Sigmoid colon (tissue), 7 donors: ENCODE data around the gene KRTAP3-2. TPM values are rescaled to one million over a fixed set of nuclear protein-coding genes. Genes with fewer than 3 reads are reported as not detected.

Experiments used
- DNase-seq: peaks from one replicate; pipeline ENCODE4 v3.0.0-alpha.2; 2019
- H3K27ac ChIP-seq, 4 donors: fragments of 200-600 bp; sonication (generic); one replicate each; pipeline ENCODE4 v1.5.1; 2016 to 2019; ENCODE audit warnings: mild to moderate bottlenecking in 1 of 4
- H3K27me3 ChIP-seq, 3 donors: fragments of 200-600 bp; sonication (generic); one replicate each; pipeline ENCODE4 v1.5.1; 2019; ENCODE audit warnings: mild to moderate bottlenecking in 1 of 3
- H3K36me3 ChIP-seq, 4 donors: fragments of 200-600 bp; sonication (generic); one replicate each; pipeline ENCODE4 v1.5.1; 2016 to 2019
- H3K4me1 ChIP-seq, 4 donors: fragments of 200-600 bp; sonication (generic); one replicate each; pipeline ENCODE4 v1.5.1; 2017 to 2019
- H3K4me3 ChIP-seq, 4 donors: fragments of 200-600 bp; sonication (generic); one replicate each; pipeline ENCODE4 v1.5.1; 2017 to 2019; ENCODE audit warnings: mild to moderate bottlenecking in 2 of 4, moderate library complexity in 1 of 4
- H3K9me3 ChIP-seq, 4 donors: fragments of 200-600 bp in 3 of 4; sonication (generic) in 3 of 4; one replicate each; pipeline versions ENCODE4 v1.5.1 to v1.6.1; 2013 to 2019
- CTCF ChIP-seq, 4 experiments: fragments of 450-650 bp in 3 of 4; fragments of 200-600 bp in 1 of 4; IDR thresholded peaks; one replicate each; pipeline ENCODE4 v1.5.1; 2016 to 2019; ENCODE audit warnings: antibody characterized with exemption in 4 of 4, mild to moderate bottlenecking in 3 of 4, moderate library complexity in 2 of 4
- EP300 ChIP-seq, 4 donors: sonication (generic); formaldehyde crosslinking; IDR thresholded peaks; one replicate each; pipeline ENCODE4 v1.6.1; 2017; ENCODE audit warnings: antibody characterized with exemption in 4 of 4
- POLR2A ChIP-seq, 2 donors: fragments of 450-650 bp; IDR thresholded peaks; one replicate each; pipeline ENCODE4 v1.6.1; 2016; ENCODE audit warnings: antibody characterized with exemption in 2 of 2, mild to moderate bottlenecking in 2 of 2, moderate library complexity in 2 of 2
- POLR2AphosphoS5 ChIP-seq, 4 donors: sonication (generic); formaldehyde crosslinking; IDR thresholded peaks; one replicate each; pipeline ENCODE4 v1.6.1; 2017; ENCODE audit warnings: antibody characterized with exemption in 4 of 4
- WGBS, 2 donors: extraction: QIAGEN DNeasy Blood & Tissue Kit; methylation state at CpG; one replicate each; pipeline ENCODE4 v1.1.7; 2013; 5-methylcytosine and 5-hydroxymethylcytosine counted together
- intact Hi-C: fragments of 100-400 bp; cut with DNase I; formaldehyde crosslinking; loops from one replicate; pipeline ENCODE4 v1.15.1; 2023
- polyA plus RNA-seq, 3 donors: library from polyadenylated mRNA; stranded (reverse); fragments of 200-250 nt; gene quantifications; one replicate each; pipeline ENCODE4 v1.2.3, GENCODE V29; 2013
- total RNA-seq, 4 donors: library from RNA; depleted of rRNA; stranded (reverse); fragments of >200 nt; gene quantifications; one replicate each; pipeline ENCODE4 v1.1.0, GENCODE V29; 2016
- donor health status: healthy with polysubstance abuse.
- donor health status: Bipolar disorder and iron deficiency.
- donor health status: healthy.

KRTAP3-2 gene
- total and polyA plus RNA-seq, 7 donors, result not detected

DNA sequence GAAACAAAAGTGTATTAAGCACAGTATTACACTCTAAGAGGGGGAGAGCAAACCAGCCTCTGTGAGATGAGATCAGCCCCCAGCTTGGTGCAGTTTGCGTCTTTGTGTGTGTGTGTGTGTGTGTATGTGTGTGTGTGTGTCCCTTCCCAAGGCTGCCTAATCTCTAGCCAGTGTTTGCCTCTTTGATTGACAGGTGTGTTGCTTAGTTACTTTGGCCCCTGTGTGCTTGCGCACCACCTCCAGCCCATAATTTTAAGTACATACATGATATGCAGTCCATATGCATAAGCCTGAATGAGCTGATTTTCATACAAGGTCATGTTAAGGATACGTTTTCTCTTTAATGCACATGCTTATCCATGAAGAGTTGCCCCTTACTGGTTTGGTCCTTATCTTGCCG lies 2.1 kb upstream of the KRTAP3-2 start:
- no peaks in the 10 kb centered on the region for H3K9me3 ChIP-seq
- H3K36me3 ChIP-seq, result no peaks in the 10 kb centered on the region
- no peaks in the 10 kb centered on the region for H3K4me1 ChIP-seq
- H3K27me3 ChIP-seq, result no peaks in the 10 kb centered on the region
- WGBS, 2 donors, result 81 to 91% methylated on average over 4 of the region's 4 CpGs
- no peak overlapping the region for H3K27ac ChIP-seq
- no peak overlapping the region for H3K4me3 ChIP-seq
- intact Hi-C loops, result no loop called here
- TF ChIP-seq POLR2A (IDR thresholded peaks at IDR 0.05) (no peak), CTCF (IDR thresholded peaks at IDR 0.05) (no peak), EP300 (IDR thresholded peaks at IDR 0.05) (no peak), POLR2AphosphoS5 (IDR thresholded peaks at IDR 0.05) (no peak)
- no peak for DNase-seq

DNA sequence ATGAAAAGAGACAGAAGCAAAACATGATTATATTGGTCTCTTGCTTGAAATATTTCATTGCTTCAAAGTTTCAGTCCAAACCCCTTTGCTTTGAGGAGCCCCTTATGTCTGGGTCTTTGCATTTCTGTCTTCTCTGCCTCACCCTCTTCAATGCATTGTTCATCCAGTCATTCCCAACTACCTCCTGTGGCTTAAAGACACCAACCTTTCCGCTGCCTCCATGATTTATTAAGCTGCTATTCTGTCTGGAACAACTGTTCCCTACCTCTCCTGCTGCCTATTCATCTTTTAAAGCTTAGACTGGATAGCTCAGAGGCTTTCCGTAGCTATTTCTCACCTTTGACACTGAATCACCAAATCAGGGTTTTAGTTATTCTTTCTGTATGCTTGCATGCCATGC lies 2.3 kb downstream of the KRTAP3-2 start:
- intact Hi-C loops, result no loop called here
- Histone ChIP-seq H3K4me3 (no peak overlapping the region), H3K9me3 (no peaks in the 10 kb centered on the region), H3K36me3 (no peaks in the 10 kb centered on the region), H3K27me3 (no peaks in the 10 kb centered on the region), H3K27ac (no peak overlapping the region), H3K4me1 (no peaks in the 10 kb centered on the region)
- TF ChIP-seq POLR2A (IDR thresholded peaks at IDR 0.05) (no peak), CTCF (IDR thresholded peaks at IDR 0.05) (no peak), EP300 (IDR thresholded peaks at IDR 0.05) (no peak), POLR2AphosphoS5 (IDR thresholded peaks at IDR 0.05) (no peak)
- no peak for DNase-seq
- 80 to 88% methylated on average over 2 of the region's 2 CpGs for WGBS, 2 donors

- no peaks in the 10 kb centered on the region for H3K27me3 ChIP-seq
- intact Hi-C loops, result no loop called here
- DNase-seq, result no peak
- no peak overlapping the region for H3K27ac ChIP-seq
- H3K9me3 ChIP-seq, result no peaks in the 10 kb centered on the region
- TF ChIP-seq CTCF (IDR thresholded peaks at IDR 0.05), result no peak
- no peak for TF ChIP-seq POLR2A (IDR thresholded peaks at IDR 0.05)
- TF ChIP-seq EP300 (IDR thresholded peaks at IDR 0.05), result no peak
- no peak for TF ChIP-seq POLR2AphosphoS5 (IDR thresholded peaks at IDR 0.05)
- H3K4me3 ChIP-seq, result no peak overlapping the region
- H3K36me3 ChIP-seq, result no peaks in the 10 kb centered on the region
- WGBS, 2 donors, result 82 to 90% methylated on average over 4 of the region's 4 CpGs
- H3K4me1 ChIP-seq, result no peaks in the 10 kb centered on the region
Measured at GRCh38 chr17:40996829-40997228, 2.9 kb downstream of the KRTAP3-2 start.

GRCh38 chr17:40995116-40995515 lies 4.6 kb downstream of the KRTAP3-2 start:
- DNase-seq, result no peak
- Histone ChIP-seq H3K4me3 (no peak overlapping the region), H3K4me1 (no peaks in the 10 kb centered on the region), H3K36me3 (no peaks in the 10 kb centered on the region), H3K9me3 (no peaks in the 10 kb centered on the region), H3K27ac (no peak overlapping the region), H3K27me3 (no peaks in the 10 kb centered on the region)
- TF ChIP-seq POLR2AphosphoS5 (IDR thresholded peaks at IDR 0.05) (no peak), EP300 (IDR thresholded peaks at IDR 0.05) (no peak), CTCF (IDR thresholded peaks at IDR 0.05) (no peak), POLR2A (IDR thresholded peaks at IDR 0.05) (no peak)
- WGBS, 2 donors, result 48 to 52% methylated on average over 1 of the region's 1 CpG
- intact Hi-C loops, result no loop called here

GRCh38 chr17:40993839-40994238 lies 5.9 kb downstream of the KRTAP3-2 start, which contains the start of gene KRTAP3-3:
TSS of gene KRTAP3-3 (minus strand) at chr17:40994164. CDS start at chr17:40994097, 67 bp downstream.
- no peaks in the 10 kb centered on the region for H3K27me3 ChIP-seq
- no peaks in the 10 kb centered on the region for H3K36me3 ChIP-seq
- no peaks in the 10 kb centered on the region for H3K4me1 ChIP-seq
- TF ChIP-seq POLR2A (IDR thresholded peaks at IDR 0.05) (no peak), CTCF (IDR thresholded peaks at IDR 0.05) (no peak)
- WGBS, 2 donors, result 39 to 49% methylated on average over 4 of the region's 4 CpGs
- no peak within 1 kb of the TSS for H3K4me3 ChIP-seq
- H3K27ac ChIP-seq, result no peak within 1 kb of the TSS
- intact Hi-C loops, result no loop called here
- no peak for DNase-seq
- no peaks in the 10 kb centered on the region for H3K9me3 ChIP-seq
